ENCODE data around the gene NAP1L4.
"Not testable (repeated sequence)": the region's sequence is repeated elsewhere in the genome, so short reads cannot be mapped to it uniquely, and the experiment has no call there.

NAP1L4 gene

GRCh38 chr11:2914455-2915195, 77.5 kb downstream of the NAP1L4 start:
- Mint-ChIP-seq H3K9me3 (no peaks in the 10 kb centered on the region), H3K27me3 (no peaks in the 10 kb centered on the region), H3K27ac (no peak overlapping the region), H3K4me1 (peaks cover 8% of the 10 kb centered on the region), H3K36me3 (ENCODE audit: low read depth) (no peaks in the 10 kb centered on the region), H3K4me3 (no peak overlapping the region)
- DNase-seq (no peak), ATAC-seq (no peak)

GRCh38 chr11:2913776-2914175, 78.4 kb downstream of the NAP1L4 start:
- ATAC-seq (no peak), DNase-seq (no peak)
- Mint-ChIP-seq H3K4me3 (no peak overlapping the region), H3K36me3 (ENCODE audit: low read depth) (no peaks in the 10 kb centered on the region), H3K4me1 (peaks cover 8% of the 10 kb centered on the region), H3K9me3 (no peaks in the 10 kb centered on the region), H3K27me3 (no peaks in the 10 kb centered on the region), H3K27ac (no peak overlapping the region)

- Mint-ChIP-seq H3K4me1 (peaks cover 8% of the 10 kb centered on the region), H3K4me3 (no peak overlapping the region), H3K36me3 (ENCODE audit: low read depth) (no peaks in the 10 kb centered on the region), H3K27ac (no peak overlapping the region), H3K9me3 (no peaks in the 10 kb centered on the region), H3K27me3 (no peaks in the 10 kb centered on the region)
- ATAC-seq (no peak), DNase-seq (no peak)
Observed at GRCh38 chr11:2913019-2913431, 79.1 kb downstream of the NAP1L4 start.

- DNase-seq (no peak), ATAC-seq (peak; percentile 43)
- no peak overlapping the region for H3K27ac Mint-ChIP-seq
- peaks cover 8% of the 10 kb centered on the region for H3K4me1 Mint-ChIP-seq
- no peaks in the 10 kb centered on the region for H3K36me3 Mint-ChIP-seq (ENCODE audit: low read depth)
- no peaks in the 10 kb centered on the region for H3K9me3 Mint-ChIP-seq
- no peaks in the 10 kb centered on the region for H3K27me3 Mint-ChIP-seq
- H3K4me3 Mint-ChIP-seq, result no peak overlapping the region
Observed at GRCh38 chr11:2912498-2912897, 79.6 kb downstream of the NAP1L4 start.

- no peaks in the 10 kb centered on the region for H3K36me3 Mint-ChIP-seq (ENCODE audit: low read depth)
- no peaks in the 10 kb centered on the region for H3K9me3 Mint-ChIP-seq
- no peak overlapping the region for H3K4me3 Mint-ChIP-seq
- peaks cover 8% of the 10 kb centered on the region for H3K4me1 Mint-ChIP-seq
- ATAC-seq (no peak), DNase-seq (no peak)
- H3K27me3 Mint-ChIP-seq, result no peaks in the 10 kb centered on the region
- H3K27ac Mint-ChIP-seq, result no peak overlapping the region
Observed at GRCh38 chr11:2911785-2912391, 80.2 kb downstream of the NAP1L4 start.

GRCh38 chr11:2911088-2911784, 80.9 kb downstream of the NAP1L4 start:
- H3K9me3 Mint-ChIP-seq, result no peaks in the 10 kb centered on the region
- no peaks in the 10 kb centered on the region for H3K36me3 Mint-ChIP-seq (ENCODE audit: low read depth)
- H3K4me3 Mint-ChIP-seq, result no peak overlapping the region
- no peaks in the 10 kb centered on the region for H3K27me3 Mint-ChIP-seq
- H3K4me1 Mint-ChIP-seq, result peaks cover 8% of the 10 kb centered on the region
- no peak for DNase-seq
- no peak overlapping the region for H3K27ac Mint-ChIP-seq
- ATAC-seq, result no peak

GRCh38 chr11:2910401-2910955, 81.7 kb downstream of the NAP1L4 start:
- Mint-ChIP-seq H3K27ac (no peak overlapping the region), H3K4me3 (no peak overlapping the region), H3K4me1 (peaks cover 8% of the 10 kb centered on the region), H3K9me3 (no peaks in the 10 kb centered on the region), H3K27me3 (no peaks in the 10 kb centered on the region), H3K36me3 (ENCODE audit: low read depth) (peaks cover 3% of the 10 kb centered on the region)
- no peak for DNase-seq
- ATAC-seq, result no peak

GRCh38 chr11:2909133-2909902, 82.8 kb downstream of the NAP1L4 start:
- Mint-ChIP-seq H3K9me3 (peaks cover 4% of the 10 kb centered on the region), H3K27ac (no peak overlapping the region), H3K4me3 (no peak overlapping the region), H3K27me3 (no peaks in the 10 kb centered on the region), H3K36me3 (ENCODE audit: low read depth) (peaks cover 9% of the 10 kb centered on the region), H3K4me1 (peaks cover 8% of the 10 kb centered on the region)
- DNase-seq (no peak), ATAC-seq (no peak)

- peaks cover 9% of the 10 kb centered on the region for H3K36me3 Mint-ChIP-seq (ENCODE audit: low read depth)
- H3K4me3 Mint-ChIP-seq, result no peak overlapping the region
Observed at GRCh38 chr11:2908130-2908529, 84.0 kb downstream of the NAP1L4 start.

GRCh38 chr11:2905299-2905698, 86.8 kb downstream of the NAP1L4 start:
- H3K9me3 Mint-ChIP-seq; H3K27me3 Mint-ChIP-seq; H3K27ac Mint-ChIP-seq; H3K36me3 Mint-ChIP-seq (ENCODE audit: low read depth); ATAC-seq; H3K4me3 Mint-ChIP-seq; DNase-seq: not testable (repeated sequence)
- peaks cover 12% of the 10 kb centered on the region for H3K4me1 Mint-ChIP-seq

More at GRCh38 chr11:2908130-2908529, 84.0 kb downstream of the NAP1L4 start:
- H3K4me1 Mint-ChIP-seq, result peaks cover 4% of the 10 kb centered on the region
- no peak for ATAC-seq
- H3K27ac Mint-ChIP-seq, result no peak overlapping the region
- H3K27me3 Mint-ChIP-seq, result no peaks in the 10 kb centered on the region
- DNase-seq, result no peak
- peaks cover 4% of the 10 kb centered on the region for H3K9me3 Mint-ChIP-seq

- Mint-ChIP-seq H3K27ac (no peak overlapping the region), H3K9me3 (peaks cover 4% of the 10 kb centered on the region)
- ATAC-seq, result no peak
Observed at GRCh38 chr11:2904153-2905052, 87.7 kb downstream of the NAP1L4 start.

GRCh38 chr11:2903672-2904011, 88.5 kb downstream of the NAP1L4 start:
- peaks cover 9% of the 10 kb centered on the region for H3K36me3 Mint-ChIP-seq (ENCODE audit: low read depth)
- no peaks in the 10 kb centered on the region for H3K27me3 Mint-ChIP-seq
- ATAC-seq (no peak), DNase-seq (no peak)
- H3K9me3 Mint-ChIP-seq, result peaks cover 4% of the 10 kb centered on the region
- H3K4me3 Mint-ChIP-seq, result peak overlapping the region; percentile 46
- peaks cover 27% of the 10 kb centered on the region for H3K4me1 Mint-ChIP-seq
- no peak overlapping the region for H3K27ac Mint-ChIP-seq

More at GRCh38 chr11:2904153-2905052, 87.7 kb downstream of the NAP1L4 start:
- H3K36me3 Mint-ChIP-seq (ENCODE audit: low read depth), result peaks cover 9% of the 10 kb centered on the region
- H3K4me1 Mint-ChIP-seq, result peaks cover 19% of the 10 kb centered on the region
- DNase-seq, result no peak
- H3K27me3 Mint-ChIP-seq, result no peaks in the 10 kb centered on the region
- peak overlapping the region; percentile 46 for H3K4me3 Mint-ChIP-seq

GRCh38 chr11:2902784-2903671, 89.1 kb downstream of the NAP1L4 start:
- Mint-ChIP-seq H3K27ac (peak overlapping the region; percentile 64), H3K4me3 (peak overlapping the region; percentile 67), H3K9me3 (peaks cover 4% of the 10 kb centered on the region), H3K36me3 (ENCODE audit: low read depth) (peaks cover 9% of the 10 kb centered on the region), H3K4me1 (peaks cover 33% of the 10 kb centered on the region), H3K27me3 (no peaks in the 10 kb centered on the region)
- DNase-seq, result no peak
- ATAC-seq, result no peak
